SK-N-SH (cell line): Measurements from ENCODE around the gene OR4M1. TPM values are rescaled to one million over a fixed set of nuclear protein-coding genes. Genes with fewer than 3 reads are reported as not detected.
"Not testable (repeated sequence)": the region's sequence is repeated elsewhere in the genome, so short reads cannot be mapped to it uniquely, and the experiment has no call there.

Source experiments
- CTCF ChIA-PET: fragments of 300-600, 350-600 bp; formaldehyde crosslinking; extraction: SDS; loops from one replicate; lab custom pipeline; 2021; lab: Yijun Ruan, JAX
- POLR2A ChIA-PET: fragments of 350-600 bp; sonication (Branson Sonifier 250); formaldehyde crosslinking; extraction: SDS; loops from one replicate; lab custom pipeline; 2020; ENCODE audit warnings: antibody characterized with exemption, inconsistent platforms; lab: Yijun Ruan, JAX
- DNase-seq: peaks from one replicate; pipeline ENCODE4 v3.0.0; 2012
- H2AFZ ChIP-seq: fragments of 200-600 bp; sonication (generic); 2 replicates; pipeline ENCODE4 v1.8.1; 2016; ENCODE audit warnings: antibody characterized with exemption, mild to moderate bottlenecking, low read depth
- H3F3A ChIP-seq: fragments of 200-600 bp; sonication (generic); replicated peaks from 2 replicates; pipeline ENCODE3; 2016; ENCODE audit warnings: antibody characterized with exemption, mild to moderate bottlenecking; ENCODE audit not compliant: insufficient read depth
- H3K27ac ChIP-seq, 2 experiments: fragments of 200-500 bp in 1 of 2; fragments of 200-600 bp in 1 of 2; sonication (Bioruptor generic) in 1 of 2; sonication (generic), shearing (Covaris generic) in 1 of 2; 2 replicates each; pipeline versions ENCODE4 v1.5.1 to v1.6.1; 2014 to 2016; ENCODE audit warnings: low read depth in 2 of 2, inconsistent platforms in 1 of 2, low read length in 1 of 2, mild to moderate bottlenecking in 1 of 2, mixed read lengths in 1 of 2
- H3K27me3 ChIP-seq: fragments of 200-600 bp; sonication (generic), shearing (Covaris generic); 2 replicates; pipeline ENCODE4 v1.6.1; 2016; ENCODE audit warnings: mixed run types; ENCODE audit not compliant: insufficient read depth
- H3K36me3 ChIP-seq, 2 experiments: fragments of 200-500 bp in 1 of 2; fragments of 200-600 bp in 1 of 2; sonication (Bioruptor generic) in 1 of 2; sonication (generic) in 1 of 2; replicated peaks in 1 of 2; 2 replicates each; pipeline versions ENCODE3 to v1.5.1; 2014 to 2016; ENCODE audit warnings: low read length in 1 of 2, mild to moderate bottlenecking in 1 of 2; ENCODE audit not compliant: insufficient read depth in 2 of 2, control insufficient read depth in 1 of 2
- H3K4me1 ChIP-seq, 2 experiments: fragments of 200-500 bp in 1 of 2; fragments of 200-600 bp in 1 of 2; sonication (Bioruptor generic) in 1 of 2; sonication (generic), shearing (Covaris generic) in 1 of 2; 2 replicates each; pipeline versions ENCODE4 v1.5.1 to v1.6.1; 2014 to 2016; ENCODE audit warnings: low read depth in 1 of 2, low read length in 1 of 2, mixed run types in 1 of 2; ENCODE audit not compliant: insufficient read depth in 2 of 2, control insufficient read depth in 1 of 2
- H3K4me2 ChIP-seq: fragments of 200-600 bp; sonication (generic), shearing (Covaris generic); 2 replicates; pipeline ENCODE4 v1.6.1; 2017; ENCODE audit warnings: mixed run types
- H3K4me3 ChIP-seq, 2 experiments: fragments of 200-500 bp in 1 of 2; fragments of 200-600 bp in 1 of 2; sonication (Bioruptor generic) in 1 of 2; sonication (generic), shearing (Covaris generic) in 1 of 2; 2 replicates each; pipeline versions ENCODE4 v1.5.1 to v1.8.1; 2014 to 2016; ENCODE audit warnings: low read depth in 2 of 2, inconsistent platforms in 1 of 2, low read length in 1 of 2, mild to moderate bottlenecking in 1 of 2, mixed read lengths in 1 of 2, moderate library complexity in 1 of 2
- H3K79me2 ChIP-seq: fragments of 200-600 bp; sonication (generic); 2 replicates; pipeline ENCODE4 v1.8.1; 2017; ENCODE audit warnings: mild to moderate bottlenecking; ENCODE audit not compliant: insufficient read depth
- H3K9ac ChIP-seq: fragments of 200-600 bp; sonication (generic); 2 replicates; pipeline ENCODE4 v1.6.1; 2017; ENCODE audit warnings: mixed run types
- H3K9me2 ChIP-seq: fragments of 200-600 bp; sonication (generic); 2 replicates; pipeline ENCODE4 v1.6.1; 2017; ENCODE audit warnings: mixed run types
- H3K9me3 ChIP-seq: fragments of 200-600 bp; sonication (generic); 2 replicates; pipeline ENCODE4 v1.6.1; 2017; ENCODE audit warnings: mixed run types, mild to moderate bottlenecking, moderate library complexity
- H4K20me1 ChIP-seq: fragments of 200-600 bp; sonication (generic); 2 replicates; pipeline ENCODE4 v1.6.1; 2017; ENCODE audit warnings: mild to moderate bottlenecking, mixed run types; ENCODE audit not compliant: insufficient read depth
- FOSL2 ChIP-seq: IDR thresholded peaks from 2 replicates; pipeline ENCODE4 v1.4.0; 2012; ENCODE audit warnings: low read depth, mild to moderate bottlenecking, moderate library complexity, borderline replicate concordance
- RCOR1 ChIP-seq: fragments of 150-350 bp; IDR thresholded peaks from 2 replicates; pipeline ENCODE4 v1.6.1; 2017; ENCODE audit warnings: antibody characterized with exemption, low read length
- SIN3A ChIP-seq: IDR thresholded peaks from 2 replicates; pipeline ENCODE4 v1.6.1; 2012; ENCODE audit warnings: low read depth, mild to moderate bottlenecking, low read length, moderate library complexity, borderline replicate concordance
- TEAD4 ChIP-seq: IDR thresholded peaks from 2 replicates; pipeline ENCODE4 v1.4.0; 2012; ENCODE audit warnings: mild to moderate bottlenecking, borderline replicate concordance; ENCODE audit not compliant: insufficient read depth
- WGBS: methylation state at CpG from one replicate; pipeline ENCODE4 v1.1.6; 2017; ENCODE audit warnings: low lambda C conversion rate; 5-methylcytosine and 5-hydroxymethylcytosine counted together
- polyA plus RNA-seq, 3 experiments: library from polyadenylated mRNA; depleted of rRNA; stranded (reverse); fragments of >200 nt; gene quantifications; 2 replicates each; pipeline ENCODE4 v1.2.3, GENCODE V29; 2012
- TF ChIP-seq, protein P1 (sequence below): IDR thresholded peaks from 2 replicates; pipeline ENCODE4 v1.4.0; 2012; ENCODE audit warnings: low read depth

OR4M1 gene
- not detected in 2 replicates for polyA plus RNA-seq (2012; rRNA removed)
- polyA plus RNA-seq (2012; cell fraction: cytosol; rRNA removed), result not detected in 2 replicates
- polyA plus RNA-seq (2012; cell fraction: nucleus; rRNA removed), result not detected in 2 replicates

- H4K20me1 ChIP-seq, H3K27ac ChIP-seq, H3K4me1 ChIP-seq, DNase-seq, H3F3A ChIP-seq, H3K9ac ChIP-seq, CTCF ChIA-PET, H3K9me3 ChIP-seq, H3K4me3 ChIP-seq, POLR2A ChIA-PET, H2AFZ ChIP-seq, H3K79me2 ChIP-seq, H3K36me3 ChIP-seq, H3K9me2 ChIP-seq, H3K27me3 ChIP-seq, H3K4me2 ChIP-seq: not testable (repeated sequence)
- 0% methylated on average over 1 of the region's 1 CpG for WGBS
Observed at GRCh38 chr14:19773204-19773603, at the start of gene OR4M1. Gene OR4M1 (plus strand): TSS chr14:19773504. CDS start chr14:19780323, 6,819 bp downstream.

DNA sequence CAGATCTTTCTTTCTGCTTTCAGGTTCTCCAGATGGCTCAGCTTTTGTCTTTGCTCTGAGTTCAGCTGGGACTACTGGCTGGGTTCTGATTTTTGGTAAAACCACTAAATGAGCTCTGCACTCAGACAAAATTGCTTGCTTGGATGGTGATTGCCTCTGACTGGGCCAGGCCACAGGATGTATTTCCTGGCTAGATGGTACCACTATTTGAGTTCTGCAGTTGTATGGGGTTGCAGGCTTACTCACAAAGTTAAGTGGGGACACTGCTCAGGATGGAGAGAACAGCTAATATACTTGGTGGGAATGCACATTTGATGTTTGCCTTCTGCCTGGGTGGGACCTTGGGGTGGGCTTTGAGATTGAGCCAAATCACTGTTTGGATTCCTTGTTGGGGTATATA, 43.9 kb upstream of the OR4M1 start:
- Histone ChIP-seq H4K20me1 (no peaks in the 10 kb centered on the region), H3K9me2 (no peaks in the 10 kb centered on the region), H3K27ac (no peak overlapping the region), H3K9ac (no peak overlapping the region), H3K27me3 (no peaks in the 10 kb centered on the region), H3K9me3 (no peaks in the 10 kb centered on the region), H3K4me3 (no peak overlapping the region), H3F3A (no peaks in the 10 kb centered on the region), H3K4me1 (no peaks in the 10 kb centered on the region), H3K36me3 (no peaks in the 10 kb centered on the region), H2AFZ (no peak overlapping the region), H3K4me2 (no peak overlapping the region), H3K79me2 (no peaks in the 10 kb centered on the region)
- TF ChIP-seq RCOR1 (no peak), FOSL2 (no peak), SIN3A (no peak)
- CTCF ChIA-PET, result no interaction called here
- DNase-seq, result no peak
- POLR2A ChIA-PET, result no interaction called here

GRCh38 chr14:19729763-19730162, 43.5 kb upstream of the OR4M1 start:
- no peaks in the 10 kb centered on the region for H3K4me1 ChIP-seq
- 0% methylated on average over 2 of the region's 2 CpGs for WGBS
- H3K4me2 ChIP-seq, result no peak overlapping the region
- no peaks in the 10 kb centered on the region for H3K9me2 ChIP-seq
- no peak overlapping the region for H3K27ac ChIP-seq
- no peaks in the 10 kb centered on the region for H3F3A ChIP-seq
- POLR2A ChIA-PET, result no interaction called here
- H3K4me3 ChIP-seq, result no peak overlapping the region
- DNase-seq, result no peak
- H3K27me3 ChIP-seq, result no peaks in the 10 kb centered on the region
- H2AFZ ChIP-seq, result no peak overlapping the region
- no peaks in the 10 kb centered on the region for H3K9me3 ChIP-seq
- H3K79me2 ChIP-seq, result no peaks in the 10 kb centered on the region
- CTCF ChIA-PET, result no interaction called here
- H3K9ac ChIP-seq, result no peak overlapping the region
- H3K36me3 ChIP-seq, result no peaks in the 10 kb centered on the region
- H4K20me1 ChIP-seq, result no peaks in the 10 kb centered on the region
- TF ChIP-seq, protein P1, sequence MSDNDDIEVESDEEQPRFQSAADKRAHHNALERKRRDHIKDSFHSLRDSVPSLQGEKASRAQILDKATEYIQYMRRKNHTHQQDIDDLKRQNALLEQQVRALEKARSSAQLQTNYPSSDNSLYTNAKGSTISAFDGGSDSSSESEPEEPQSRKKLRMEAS, result no peak
- TF ChIP-seq TEAD4, result no peak

DNA sequence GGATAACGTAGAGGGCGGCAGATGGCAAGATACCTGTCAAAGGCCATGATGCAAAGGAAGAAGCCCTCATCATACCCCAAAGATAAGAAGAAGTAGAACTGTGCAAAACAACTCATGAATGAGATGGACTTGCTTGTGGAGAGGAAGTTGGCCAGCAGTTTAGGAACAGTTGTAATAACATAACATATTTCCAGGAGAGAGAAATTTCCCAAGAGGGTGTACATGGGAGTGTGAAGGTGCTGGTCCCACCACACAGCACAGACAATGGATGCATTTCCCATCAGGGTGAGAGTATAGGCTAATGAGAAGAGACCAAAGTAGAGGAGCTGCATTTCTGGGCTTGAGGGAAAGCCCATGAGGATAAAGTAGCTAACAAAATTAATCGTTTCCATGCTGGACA, 39.4 kb upstream of the OR4M1 start:
- H3K27ac ChIP-seq, H3K4me1 ChIP-seq, H2AFZ ChIP-seq, H3F3A ChIP-seq, H3K9me2 ChIP-seq, H3K9ac ChIP-seq, DNase-seq, H3K4me2 ChIP-seq, H3K4me3 ChIP-seq, H3K9me3 ChIP-seq, H3K79me2 ChIP-seq, POLR2A ChIA-PET, H4K20me1 ChIP-seq, H3K27me3 ChIP-seq, H3K36me3 ChIP-seq, CTCF ChIA-PET: not testable (repeated sequence)
- WGBS, result 0% methylated on average over 3 of the region's 3 CpGs
